ENCODE results near the gene PIK3C3.

The PIK3C3 gene

DNA sequence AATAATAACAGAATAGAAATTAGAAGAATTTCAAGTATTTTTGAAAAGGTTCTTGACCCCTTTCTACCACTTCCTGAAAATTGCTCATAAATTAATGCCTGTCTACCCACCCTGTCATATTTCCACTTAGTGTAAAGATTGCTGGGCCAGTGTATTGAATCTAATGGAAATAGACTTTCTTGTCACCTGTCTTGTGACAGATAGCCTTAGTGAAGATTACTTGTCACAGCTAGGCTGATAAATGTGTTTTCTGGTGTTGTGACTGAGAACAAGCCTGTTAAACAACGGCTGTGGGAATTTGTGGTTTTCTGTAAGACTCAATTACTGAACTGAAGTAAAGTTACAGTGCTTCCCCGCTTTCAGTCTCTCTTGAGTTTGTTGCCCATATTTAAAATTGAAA, 37.0 kb downstream of the PIK3C3 start:
- no peak overlapping the region for H3K4me3 ChIP-seq (replicated peaks; ENCODE audit: low read depth, low read length)
- no peak for DNase-seq (ENCODE audit: extremely low read depth, low read depth)
- TF ChIP-seq CTCF (IDR thresholded peaks at IDR 0.05; ENCODE audit: low read depth, low read length, missing control alignments), result no peak

- H3K4me3 ChIP-seq (replicated peaks; ENCODE audit: low read depth, low read length), result no peak overlapping the region
- TF ChIP-seq CTCF (IDR thresholded peaks at IDR 0.05; ENCODE audit: low read depth, low read length, missing control alignments), result no peak
- DNase-seq (ENCODE audit: extremely low read depth, low read depth), result no peak
These were observed 37.7 kb downstream of the PIK3C3 start for GRCh38 chr18:41992703-41993102.

DNA sequence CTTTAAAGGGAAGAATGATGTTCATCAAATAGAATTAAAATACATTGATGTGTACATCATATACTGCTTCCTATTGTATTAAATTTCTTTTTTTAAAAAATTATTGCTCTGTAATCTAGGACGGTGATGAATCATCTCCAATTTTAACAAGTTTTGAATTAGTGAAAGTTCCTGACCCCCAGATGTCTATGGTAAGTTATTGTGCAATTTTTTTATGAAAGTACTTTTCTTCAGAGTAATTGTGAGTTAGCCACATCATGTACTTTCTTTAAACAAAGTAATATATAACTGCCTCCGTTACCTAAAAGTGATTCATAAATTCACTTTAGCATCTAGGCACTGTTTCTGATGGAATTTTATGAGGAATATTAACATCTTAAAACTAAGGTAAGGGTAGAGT, 38.1 kb downstream of the PIK3C3 start:
- no peak overlapping the region for H3K4me3 ChIP-seq (replicated peaks; ENCODE audit: low read depth, low read length)
- no peak for DNase-seq (ENCODE audit: extremely low read depth, low read depth)
- TF ChIP-seq CTCF (IDR thresholded peaks at IDR 0.05; ENCODE audit: low read depth, low read length, missing control alignments), result no peak

GRCh38 chr18:41996020-41996419, 41.0 kb downstream of the PIK3C3 start:
- DNase-seq (ENCODE audit: extremely low read depth, low read depth), result no peak

DNA sequence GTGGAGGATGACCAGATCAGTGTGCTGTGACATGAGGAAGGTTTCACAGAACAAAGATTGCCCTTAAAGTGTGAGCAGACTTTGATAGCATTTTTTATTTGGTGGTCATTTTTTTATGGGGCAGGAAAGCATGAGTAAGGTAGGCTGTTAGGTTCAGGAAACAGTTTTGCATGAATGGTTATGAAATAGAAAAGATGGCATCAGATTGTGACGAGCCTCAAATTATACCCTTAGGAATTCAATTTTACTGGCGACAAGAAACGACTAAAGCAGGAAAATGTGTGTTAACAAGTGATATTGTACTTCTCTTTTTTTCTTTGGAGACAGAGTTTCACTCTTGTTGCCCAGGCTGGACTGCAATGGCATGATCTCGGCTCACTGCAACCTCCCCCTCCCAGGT, 44.7 kb downstream of the PIK3C3 start:
- no peak for TF ChIP-seq CTCF (IDR thresholded peaks at IDR 0.05; ENCODE audit: low read depth, low read length, missing control alignments)
- no peak for DNase-seq (ENCODE audit: extremely low read depth, low read depth)
- H3K4me3 ChIP-seq (replicated peaks; ENCODE audit: low read depth, low read length), result no peak overlapping the region

More at GRCh38 chr18:41996020-41996419, 41.0 kb downstream of the PIK3C3 start:
- no peak for TF ChIP-seq CTCF (IDR thresholded peaks at IDR 0.05; ENCODE audit: low read depth, low read length, missing control alignments)
- no peak overlapping the region for H3K4me3 ChIP-seq (replicated peaks; ENCODE audit: low read depth, low read length)

DNA sequence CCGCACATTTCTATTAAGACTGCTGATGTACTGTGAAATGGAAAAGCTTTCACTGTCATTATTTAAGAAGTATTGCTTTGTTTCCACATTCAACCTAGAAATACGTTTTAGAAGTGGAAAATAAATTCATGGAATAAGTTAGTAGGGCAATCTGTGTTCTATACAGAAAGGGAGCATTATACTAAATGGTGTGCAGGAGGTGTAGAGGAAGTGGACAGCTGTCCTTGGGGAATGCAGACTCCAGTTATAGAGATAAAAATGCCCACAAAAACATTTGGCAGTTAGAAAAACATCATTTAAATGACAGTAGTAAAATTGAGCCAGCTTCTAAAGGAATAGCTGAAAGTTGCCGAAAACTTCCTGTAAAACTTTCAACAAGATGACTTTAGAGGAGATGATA, 46.8 kb downstream of the PIK3C3 start:
- TF ChIP-seq CTCF (IDR thresholded peaks at IDR 0.05; ENCODE audit: low read depth, low read length, missing control alignments), result no peak
- H3K4me3 ChIP-seq (replicated peaks; ENCODE audit: low read depth, low read length), result no peak overlapping the region
- no peak for DNase-seq (ENCODE audit: extremely low read depth, low read depth)

- TF ChIP-seq CTCF (IDR thresholded peaks at IDR 0.05; ENCODE audit: low read depth, low read length, missing control alignments), result no peak
- no peak overlapping the region for H3K4me3 ChIP-seq (replicated peaks; ENCODE audit: low read depth, low read length)
- no peak for DNase-seq (ENCODE audit: extremely low read depth, low read depth)
These were observed 49.6 kb downstream of the PIK3C3 start for GRCh38 chr18:42004653-42005052.
